Astrocyte (in vitro differentiated cells and primary cell): ENCODE results near the gene MYO1A. TPM values are rescaled to one million over a fixed set of nuclear protein-coding genes. Genes with fewer than 3 reads are reported as not detected.

ENCODE experiments used
- DNase-seq: peaks from one replicate; pipeline ENCODE4 v3.0.0-alpha.2; 2010; ENCODE audit warnings: low read depth
- FAIRE-seq: peaks from 2 replicates; lab custom pipeline; 2011; peaks lifted over from hg19 to GRCh38; lab: Jason Lieb, UNC
- H2AFZ ChIP-seq: 2 replicates; pipeline ENCODE4 v1.6.0; 2012; ENCODE audit warnings: low read depth, low read length, inconsistent platforms
- H3K27ac ChIP-seq: 2 replicates; pipeline ENCODE4 v1.5.1; 2011; ENCODE audit warnings: low read depth, low read length, inconsistent platforms
- H3K27me3 ChIP-seq: 2 replicates; pipeline ENCODE4 v1.6.0; 2011; ENCODE audit warnings: low read length, inconsistent platforms; ENCODE audit not compliant: insufficient read depth
- H3K36me3 ChIP-seq: 2 replicates; pipeline ENCODE4 v1.5.1; 2011; ENCODE audit warnings: low read length, inconsistent platforms; ENCODE audit not compliant: insufficient read depth
- H3K4me1 ChIP-seq: 2 replicates; pipeline ENCODE4 v1.5.1; 2011; ENCODE audit warnings: low read length, inconsistent platforms; ENCODE audit not compliant: insufficient read depth
- H3K4me2 ChIP-seq: 2 replicates; pipeline ENCODE4 v1.6.0; 2012; ENCODE audit warnings: low read length, inconsistent platforms
- H3K4me3 ChIP-seq: 2 replicates; pipeline ENCODE4 v1.5.1; 2011; ENCODE audit warnings: low read depth, mild to moderate bottlenecking, low read length, inconsistent platforms; ENCODE audit not compliant: insufficient read depth
- H3K79me2 ChIP-seq: 2 replicates; pipeline ENCODE4 v1.6.0; 2012; ENCODE audit warnings: mild to moderate bottlenecking, low read length, inconsistent platforms; ENCODE audit not compliant: insufficient read depth
- H3K9ac ChIP-seq: 2 replicates; pipeline ENCODE4 v1.6.0; 2012; ENCODE audit warnings: mild to moderate bottlenecking, low read length, inconsistent platforms
- H3K9me3 ChIP-seq: 2 replicates; pipeline ENCODE4 v1.5.1; 2012; ENCODE audit warnings: low read depth, mild to moderate bottlenecking, low read length, inconsistent platforms; ENCODE audit not compliant: insufficient read depth
- H4K20me1 ChIP-seq: 2 replicates; pipeline ENCODE4 v1.6.0; 2012; ENCODE audit warnings: low read length, inconsistent platforms; ENCODE audit not compliant: insufficient read depth
- H3K27ac Mint-ChIP-seq: one replicate; pipeline ENCODE4 v1.8.0; 2021; ENCODE audit warnings: mild to moderate bottlenecking, mixed read lengths; ENCODE audit not compliant: unreplicated experiment
- H3K27me3 Mint-ChIP-seq: one replicate; pipeline ENCODE4 v1.8.0; 2021; ENCODE audit warnings: low read depth, mixed read lengths; ENCODE audit not compliant: unreplicated experiment
- H3K36me3 Mint-ChIP-seq: one replicate; pipeline ENCODE4 v1.8.0; 2021; ENCODE audit warnings: low read depth, mixed read lengths; ENCODE audit not compliant: unreplicated experiment
- H3K4me1 Mint-ChIP-seq: one replicate; pipeline ENCODE4 v1.8.0; 2021; ENCODE audit warnings: low read depth, mixed read lengths; ENCODE audit not compliant: unreplicated experiment
- H3K4me3 Mint-ChIP-seq: one replicate; pipeline ENCODE4 v1.8.0; 2021; ENCODE audit warnings: mild to moderate bottlenecking, moderate library complexity, mixed read lengths; ENCODE audit not compliant: unreplicated experiment
- H3K9me3 Mint-ChIP-seq: one replicate; pipeline ENCODE4 v1.8.0; 2021; ENCODE audit warnings: mild to moderate bottlenecking, mixed read lengths; ENCODE audit not compliant: unreplicated experiment
- CTCF ChIP-seq: IDR thresholded peaks from 2 replicates; pipeline ENCODE4 v1.5.1; 2011; ENCODE audit warnings: low read depth, mild to moderate bottlenecking, inconsistent platforms, low read length, moderate library complexity; ENCODE audit not compliant: insufficient read depth
- EZH2 ChIP-seq: IDR thresholded peaks from 2 replicates; pipeline ENCODE4 v1.6.1; 2012; ENCODE audit warnings: mild to moderate bottlenecking, low read length, inconsistent platforms; ENCODE audit not compliant: insufficient read depth
- total RNA-seq: library from RNA; stranded (reverse); gene quantifications from 2 replicates; pipeline ENCODE4 v1.2.1, GENCODE V29; 2021

The MYO1A gene
- total RNA-seq, 1 donor from 2014 or later: 0.34 TPM

- Histone ChIP-seq H3K4me3 (no peak overlapping the region), H3K27ac (no peak overlapping the region), H3K9ac (no peak overlapping the region), H3K9me3 (no peaks in the 10 kb centered on the region), H3K36me3 (peaks cover 3% of the 10 kb centered on the region), H3K4me2 (no peak overlapping the region), H3K4me1 (no peaks in the 10 kb centered on the region), H3K79me2 (peaks cover 11% of the 10 kb centered on the region), H3K27me3 (no peaks in the 10 kb centered on the region), H2AFZ (no peak overlapping the region), H4K20me1 (peaks cover 40% of the 10 kb centered on the region)
- H3K9me3 Mint-ChIP-seq: no peaks in the 10 kb centered on the region
- H3K4me3 Mint-ChIP-seq: no peak overlapping the region
- no peak overlapping the region for H3K27ac Mint-ChIP-seq
- peaks cover 6% of the 10 kb centered on the region for H3K27me3 Mint-ChIP-seq
- peaks cover 17% of the 10 kb centered on the region for H3K4me1 Mint-ChIP-seq
- FAIRE-seq (no peak), DNase-seq (no peak)
- TF ChIP-seq EZH2: no peak
- TF ChIP-seq CTCF: no peak
- H3K36me3 Mint-ChIP-seq: peaks cover 10% of the 10 kb centered on the region
Observed at GRCh38 chr12:56995201-56995929, 54.6 kb downstream of the MYO1A start.

GRCh38 chr12:56994231-56994746, 55.6 kb downstream of the MYO1A start:
- no peak overlapping the region for H3K4me2 ChIP-seq
- Mint-ChIP-seq H3K36me3 (peaks cover 10% of the 10 kb centered on the region), H3K27ac (no peak overlapping the region), H3K4me3 (no peak overlapping the region), H3K4me1 (peaks cover 9% of the 10 kb centered on the region), H3K27me3 (peaks cover 6% of the 10 kb centered on the region), H3K9me3 (no peaks in the 10 kb centered on the region)
- H3K4me3 ChIP-seq: no peak overlapping the region
- FAIRE-seq: no peak
- H3K27me3 ChIP-seq: no peaks in the 10 kb centered on the region
- no peak overlapping the region for H3K9ac ChIP-seq
- peaks cover 5% of the 10 kb centered on the region for H3K79me2 ChIP-seq
- no peaks in the 10 kb centered on the region for H3K4me1 ChIP-seq
- H3K9me3 ChIP-seq: no peaks in the 10 kb centered on the region
- no peak overlapping the region for H2AFZ ChIP-seq
- DNase-seq: no peak
- no peak for TF ChIP-seq EZH2
- no peak for TF ChIP-seq CTCF
- no peak overlapping the region for H3K27ac ChIP-seq
- H3K36me3 ChIP-seq: no peaks in the 10 kb centered on the region
- peaks cover 30% of the 10 kb centered on the region for H4K20me1 ChIP-seq

GRCh38 chr12:56993346-56993745, 56.6 kb downstream of the MYO1A start:
- H3K4me3 Mint-ChIP-seq: no peak overlapping the region
- FAIRE-seq: no peak
- TF ChIP-seq EZH2 (no peak), CTCF (no peak)

More at GRCh38 chr12:56993346-56993745, 56.6 kb downstream of the MYO1A start:
- H3K4me3 ChIP-seq: no peak overlapping the region
- no peaks in the 10 kb centered on the region for H3K4me1 ChIP-seq
- no peak overlapping the region for H3K4me2 ChIP-seq
- H2AFZ ChIP-seq: no peak overlapping the region
- peaks cover 11% of the 10 kb centered on the region for H3K4me1 Mint-ChIP-seq
- H3K9me3 Mint-ChIP-seq: no peaks in the 10 kb centered on the region
- H3K9me3 ChIP-seq: no peaks in the 10 kb centered on the region
- peaks cover 2% of the 10 kb centered on the region for H3K27me3 ChIP-seq
- H3K9ac ChIP-seq: no peak overlapping the region
- no peaks in the 10 kb centered on the region for H3K36me3 ChIP-seq
- peaks cover 22% of the 10 kb centered on the region for H4K20me1 ChIP-seq
- H3K27ac Mint-ChIP-seq: no peak overlapping the region
- H3K27ac ChIP-seq: no peak overlapping the region
- H3K27me3 Mint-ChIP-seq: peaks cover 6% of the 10 kb centered on the region
- no peak for DNase-seq
- peaks cover 3% of the 10 kb centered on the region for H3K79me2 ChIP-seq
- peaks cover 10% of the 10 kb centered on the region for H3K36me3 Mint-ChIP-seq
